ENCODE data around the gene SUSD4. TPM values are rescaled to one million over a fixed set of nuclear protein-coding genes. Genes with fewer than 3 reads are reported as not detected.

SUSD4 gene
- total RNA-seq, 1 experiment from 2014 or later, result 4.6 TPM

DNA sequence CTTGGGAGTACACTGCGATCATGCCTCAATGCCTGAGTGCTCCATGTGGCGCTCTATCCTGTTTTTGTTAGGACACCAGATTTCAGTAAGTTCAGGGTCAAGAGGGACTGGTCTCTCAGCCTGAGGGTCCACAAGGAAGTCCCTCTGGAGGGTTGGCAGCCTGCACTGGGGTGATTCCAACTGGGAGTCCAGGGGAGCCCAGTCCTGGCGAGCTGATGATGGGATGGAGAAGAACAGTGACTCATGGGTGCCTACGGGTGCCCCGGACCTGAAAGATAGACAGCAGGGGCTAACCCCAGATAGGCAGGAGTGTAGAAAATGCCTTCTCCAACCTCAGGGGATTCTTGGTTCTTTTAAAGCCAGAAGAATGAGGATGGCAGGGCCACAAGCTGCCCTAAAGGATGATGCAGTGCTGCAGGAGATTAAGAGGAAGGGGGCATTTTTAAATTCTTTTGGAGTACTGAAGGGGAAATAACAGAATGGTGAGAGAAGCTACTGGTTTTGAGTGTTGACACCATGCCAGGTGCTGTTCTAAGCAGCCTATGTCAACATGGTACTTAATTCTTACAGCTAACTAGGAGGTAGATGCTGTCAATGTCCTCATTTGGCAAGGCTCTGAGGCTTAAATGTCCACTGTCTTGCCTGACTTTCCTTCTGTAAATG is 152.5 kb downstream of the SUSD4 start:
- DNase-seq (ENCODE audit: low read depth), result no peak

DNA sequence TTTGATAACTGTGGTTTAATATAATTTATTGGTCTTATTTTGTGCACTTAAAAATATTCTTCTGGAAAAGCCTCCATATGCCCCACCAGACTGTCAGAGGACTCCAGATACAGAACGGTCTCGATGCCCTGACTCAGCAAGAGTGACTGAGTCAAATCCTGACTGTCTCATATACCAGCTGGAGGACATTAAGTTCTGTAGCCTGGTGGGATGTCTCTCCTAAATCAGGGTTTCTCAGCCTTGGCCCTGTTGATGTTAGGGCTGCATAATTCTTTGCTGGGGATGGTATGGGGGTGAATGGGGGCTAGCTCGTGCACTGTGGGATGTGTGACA is 153.2 kb downstream of the SUSD4 start:
- no peak for DNase-seq (ENCODE audit: low read depth)

DNA sequence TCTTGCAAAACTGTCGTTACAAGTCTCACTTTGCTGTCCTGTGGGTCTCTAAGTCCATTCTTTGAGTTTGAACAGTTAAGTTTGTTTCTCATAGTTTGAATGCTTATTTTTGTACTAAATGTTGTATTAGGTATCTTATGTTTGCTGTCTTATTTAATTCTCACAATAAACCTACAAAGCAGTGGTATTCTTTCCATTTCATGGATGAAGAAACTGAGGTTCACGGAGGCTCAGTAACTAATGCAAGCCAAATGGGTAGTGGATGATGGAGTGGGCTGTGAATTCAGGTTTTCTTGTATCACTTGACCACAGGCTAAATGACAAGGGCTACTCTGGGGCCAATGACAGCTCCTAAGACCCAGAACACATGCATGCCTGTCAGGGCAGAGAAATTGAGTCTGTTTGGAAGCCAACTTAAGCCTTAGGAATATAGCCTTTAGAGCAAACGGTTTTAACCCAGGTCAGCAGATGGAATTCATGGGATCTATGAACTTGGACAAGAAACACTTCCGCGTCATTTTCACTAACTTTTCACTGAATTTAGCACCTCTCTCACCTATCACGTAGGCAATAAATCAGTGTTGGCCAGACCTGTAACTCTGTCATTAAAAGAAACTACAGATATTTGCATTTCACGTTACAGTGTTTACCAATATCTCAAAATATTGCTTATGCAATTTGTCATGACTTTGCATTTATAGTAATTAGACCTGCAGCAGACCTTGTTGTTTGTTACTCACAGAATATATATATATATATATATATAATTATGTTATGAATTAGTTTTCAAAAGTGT is 153.8 kb downstream of the SUSD4 start:
- no peak for DNase-seq (ENCODE audit: low read depth)

DNA sequence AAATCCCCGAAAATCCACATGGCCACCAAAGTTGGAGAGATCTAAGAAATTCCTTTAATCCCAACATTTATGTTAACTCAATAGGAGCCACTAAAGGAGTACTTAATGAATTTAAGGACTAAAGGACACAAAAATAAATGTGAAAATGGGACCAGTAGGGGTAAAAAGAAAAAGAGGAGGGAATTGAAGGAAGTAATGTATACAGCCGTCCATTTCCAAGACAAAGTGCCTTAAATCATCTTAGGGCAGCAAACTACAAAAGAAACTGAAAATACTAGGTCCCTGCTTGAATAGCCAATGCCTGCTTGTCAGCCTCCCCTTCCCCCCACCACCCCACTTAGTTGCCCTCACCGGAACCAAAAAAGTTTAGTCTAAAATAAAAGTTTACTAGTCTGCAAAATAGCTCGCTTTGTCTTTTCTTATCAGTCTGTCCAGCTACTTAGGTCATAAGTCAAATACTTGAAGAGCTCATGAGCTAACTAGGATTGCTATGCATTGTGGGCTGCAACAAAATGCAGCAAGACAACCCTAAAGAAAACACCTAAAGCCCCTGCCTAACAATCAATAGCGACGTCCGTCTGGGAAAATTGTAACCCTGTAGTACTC is 154.6 kb downstream of the SUSD4 start:
- no peak for DNase-seq (ENCODE audit: low read depth)

DNA sequence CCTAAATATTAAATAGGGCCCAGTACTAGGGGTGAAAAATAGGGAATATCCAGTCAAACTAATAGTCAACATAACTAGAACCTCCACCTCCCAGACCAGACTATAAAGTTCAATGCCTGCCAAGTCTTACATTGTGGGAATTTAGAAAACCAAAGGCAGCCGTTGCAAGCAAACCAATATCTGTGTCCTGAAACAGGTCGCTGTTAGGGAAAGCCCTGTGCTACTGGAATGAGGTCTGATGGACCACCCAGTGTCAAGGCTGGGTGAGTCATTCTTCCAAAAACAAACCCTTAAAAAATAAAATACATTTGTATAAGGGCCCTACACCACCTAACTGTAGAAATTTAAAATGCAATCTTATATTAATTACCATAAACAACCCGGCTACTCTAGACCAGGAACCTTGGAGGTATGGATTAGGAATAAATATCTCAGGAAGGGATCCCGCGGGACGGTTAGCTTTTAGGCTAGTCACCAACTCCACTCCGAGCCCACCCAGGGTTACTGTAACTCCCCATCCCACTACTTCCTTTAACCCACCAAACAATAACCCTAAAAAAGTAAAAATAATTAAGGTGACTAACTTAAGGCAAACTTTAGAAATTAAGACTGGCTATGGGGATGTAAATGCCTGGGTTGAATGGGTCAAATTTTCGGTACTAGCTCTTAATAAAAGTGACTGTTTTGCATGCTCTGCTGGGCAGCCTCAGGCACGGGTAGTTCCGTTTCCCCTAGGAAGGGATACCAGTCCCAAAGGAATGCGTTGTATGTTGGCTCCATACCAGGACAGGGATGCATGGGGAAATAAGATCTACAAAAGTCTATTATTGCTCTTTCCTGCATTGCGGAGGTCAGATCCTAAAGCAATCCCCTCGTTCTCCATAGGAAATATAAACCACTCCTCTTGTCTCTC is 155.6 kb downstream of the SUSD4 start:
- DNase-seq (ENCODE audit: low read depth), result peak; percentile 30

DNA sequence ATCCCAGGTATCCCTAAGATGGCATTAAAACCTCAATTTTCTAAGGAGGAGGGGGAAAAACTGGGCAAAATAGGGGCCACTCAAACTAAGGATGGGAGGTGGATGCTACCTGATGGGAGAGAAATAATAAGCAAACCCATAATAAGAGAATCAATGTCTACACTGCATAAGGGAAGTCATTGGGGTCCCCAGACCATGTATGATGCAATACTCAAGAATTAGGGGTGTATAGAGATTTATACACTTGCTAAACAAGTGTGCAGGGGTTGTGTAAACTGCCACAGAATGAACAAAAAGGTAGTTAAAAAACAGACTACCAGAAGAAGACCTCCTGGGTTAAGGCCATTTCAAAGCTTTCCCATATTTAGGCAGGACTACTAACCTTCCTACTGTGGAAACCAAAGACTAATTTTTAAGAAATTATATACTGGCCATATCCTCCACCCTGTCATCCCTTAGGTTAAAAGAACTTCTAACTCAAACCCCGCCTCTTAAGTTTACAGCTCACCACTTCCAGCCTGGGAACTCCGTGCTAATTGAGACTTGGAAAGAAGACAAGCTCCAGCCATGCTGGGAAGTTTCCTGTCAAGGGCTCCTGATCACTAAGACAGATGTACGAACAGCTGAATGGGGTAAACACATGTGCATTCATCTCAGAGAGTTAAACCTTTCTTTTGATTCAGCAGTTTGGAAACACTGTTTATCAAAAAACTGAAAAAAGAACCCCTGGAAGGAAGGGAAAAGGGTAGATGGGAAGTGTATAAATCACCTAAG is 156.5 kb downstream of the SUSD4 start:
- DNase-seq (ENCODE audit: low read depth), result peak; percentile 35

DNA sequence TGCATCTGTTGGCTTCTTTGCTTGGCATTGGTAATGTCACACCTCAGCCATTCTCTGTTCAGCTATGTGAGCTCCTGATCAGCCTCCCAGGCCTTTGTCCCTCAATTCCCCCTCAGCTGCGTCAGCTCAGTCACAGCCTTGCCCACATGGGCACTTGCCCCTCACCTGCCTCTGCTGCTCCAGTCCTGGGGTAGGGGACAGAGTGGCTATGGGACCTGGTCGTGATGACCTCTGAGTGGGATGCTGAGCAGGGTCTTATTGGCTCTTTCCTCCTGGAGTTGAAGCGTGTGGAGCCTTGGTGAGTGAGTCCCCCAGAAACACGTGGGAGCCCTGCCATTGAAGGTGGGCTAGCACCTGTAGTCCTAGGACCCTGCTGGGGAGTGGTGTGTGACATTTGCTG is 159.6 kb downstream of the SUSD4 start:
- DNase-seq (ENCODE audit: low read depth), result no peak

DNA sequence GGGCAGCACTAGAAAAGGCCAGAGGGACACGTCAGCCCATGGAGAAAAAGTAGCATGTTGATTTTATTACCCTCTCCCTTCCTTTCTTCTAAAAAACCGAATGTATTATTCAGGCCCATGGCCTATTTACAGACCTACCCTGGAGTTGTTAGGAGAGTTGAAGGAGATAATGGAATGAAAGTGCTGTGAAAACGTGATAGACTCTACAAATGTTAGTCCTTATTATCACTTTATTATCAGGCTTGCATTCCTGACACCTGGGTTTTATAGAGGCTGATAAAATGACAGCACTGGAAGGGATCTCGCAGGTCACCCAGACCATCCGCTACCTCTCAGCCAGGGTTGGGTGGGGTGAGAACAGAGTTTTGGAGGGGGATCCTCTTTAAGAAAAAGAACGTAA is 160.3 kb downstream of the SUSD4 start:
- no peak for DNase-seq (ENCODE audit: low read depth)

DNA sequence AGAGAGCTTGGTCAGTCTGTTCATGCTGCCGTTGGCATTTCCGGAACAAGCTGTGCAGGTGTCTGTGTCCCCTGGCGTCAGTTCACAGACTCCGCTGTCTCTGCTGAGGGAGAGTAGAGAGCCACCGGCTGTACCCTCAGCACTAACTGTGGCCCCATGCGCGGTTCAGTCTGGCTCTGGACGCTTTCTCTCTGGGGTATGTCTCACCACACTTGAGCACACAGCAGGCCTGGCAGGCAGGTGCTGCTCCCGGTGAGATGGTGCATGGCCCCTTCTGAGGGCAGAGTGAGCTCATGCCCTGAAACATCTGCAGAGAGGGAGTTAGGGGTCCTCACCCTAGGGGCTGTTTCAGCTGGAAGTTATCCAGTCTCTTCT is 161.0 kb downstream of the SUSD4 start:
- no peak for DNase-seq (ENCODE audit: low read depth)

DNA sequence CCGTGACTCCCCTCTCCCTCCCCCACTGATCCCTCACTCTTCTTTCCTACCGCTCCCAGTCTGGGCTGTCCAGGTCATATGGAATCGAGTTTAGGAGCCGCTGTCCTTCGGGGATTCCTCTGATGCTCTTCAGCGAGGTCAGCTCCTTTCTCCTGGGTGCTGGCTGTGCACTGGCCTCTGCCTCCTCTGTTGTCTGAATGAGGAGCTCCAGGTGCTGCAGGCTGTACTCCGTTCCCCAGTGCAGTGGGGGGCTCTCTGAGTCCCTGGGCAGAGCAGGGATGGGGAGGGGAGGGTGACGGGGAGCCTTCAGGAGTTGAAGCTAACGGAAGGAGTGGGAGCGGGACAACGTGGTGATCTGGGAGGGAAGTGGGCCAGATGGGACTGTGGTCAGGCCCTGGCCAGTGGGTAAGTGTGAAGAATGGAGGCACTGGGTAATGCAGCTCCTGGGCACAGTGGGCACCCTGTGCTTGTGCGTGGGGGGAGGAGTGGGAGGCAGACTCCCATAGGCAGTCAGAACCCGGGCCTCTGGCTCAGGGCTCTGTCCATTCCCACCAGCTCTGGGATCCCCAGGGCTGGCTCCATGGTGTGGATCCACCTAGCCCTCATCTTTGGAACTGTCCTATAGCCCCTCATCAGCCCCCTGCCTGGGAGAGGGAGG is 161.5 kb downstream of the SUSD4 start:
- DNase-seq (ENCODE audit: low read depth), result no peak

DNA sequence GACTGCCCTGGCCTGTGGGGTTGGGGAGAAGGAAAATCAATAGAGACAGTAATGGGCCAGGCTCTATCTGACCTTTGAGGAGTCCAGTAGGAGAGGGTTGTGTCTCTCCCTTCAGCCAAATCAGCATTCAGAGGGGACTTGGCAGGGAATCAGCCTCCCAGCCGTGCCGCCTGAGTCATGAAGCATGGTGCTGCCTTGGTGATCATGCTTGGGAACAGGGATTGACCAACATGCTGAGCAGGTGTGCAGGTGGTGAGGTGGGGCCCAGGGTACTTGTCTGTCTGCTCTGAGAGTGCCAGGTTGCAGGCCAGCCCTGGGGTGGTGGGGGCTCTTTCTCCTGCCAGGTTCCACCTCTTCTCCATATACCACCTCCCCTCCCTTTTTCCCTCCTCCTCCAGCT is 162.0 kb downstream of the SUSD4 start:
- no peak for DNase-seq (ENCODE audit: low read depth)

DNA sequence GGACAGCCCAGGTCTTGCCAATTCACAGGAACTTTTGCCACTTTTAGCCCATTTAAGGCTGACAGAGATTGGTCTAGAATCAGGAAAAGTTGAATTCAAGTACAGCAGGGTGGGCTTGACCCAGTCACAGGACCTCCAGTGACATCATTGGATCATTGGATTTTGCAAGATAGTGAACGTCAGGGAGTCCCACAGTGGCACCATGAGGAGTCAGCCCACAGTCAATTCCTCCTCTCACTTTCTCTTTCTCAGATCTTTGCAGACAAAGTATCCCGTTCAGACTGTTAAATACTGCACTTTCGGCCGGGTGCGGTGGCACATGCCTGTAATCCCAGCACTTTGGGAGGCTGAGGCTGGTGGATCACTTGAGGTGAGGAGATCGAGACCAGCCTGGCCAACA is 163.1 kb downstream of the SUSD4 start:
- DNase-seq (ENCODE audit: low read depth), result no peak

DNA sequence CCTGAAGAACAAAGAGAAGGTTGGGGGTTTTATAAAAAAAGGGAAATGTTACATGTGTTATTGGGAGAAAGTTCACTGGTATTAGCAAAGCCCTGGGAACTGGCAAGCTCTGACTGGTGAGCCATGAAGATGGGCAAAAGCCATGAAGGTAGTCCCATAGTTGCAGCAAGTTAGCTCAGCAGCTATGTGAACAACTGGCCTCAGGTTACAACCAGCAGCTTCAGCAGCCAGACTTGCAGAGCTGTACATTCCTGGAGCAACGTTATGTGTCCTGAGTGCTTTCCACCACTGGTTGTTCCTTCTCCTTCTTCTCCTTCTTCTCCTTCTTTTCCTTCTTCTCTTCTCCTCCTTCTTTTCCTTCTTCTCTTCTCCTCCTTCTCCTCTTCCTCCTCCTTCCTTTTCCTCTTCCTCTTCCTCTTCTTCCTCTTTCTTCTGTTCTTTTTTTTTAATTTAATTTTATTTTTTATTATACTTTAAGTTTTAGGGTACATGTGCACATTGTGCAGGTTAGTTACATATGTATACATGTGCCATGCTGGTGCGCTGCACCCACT is 164.8 kb downstream of the SUSD4 start:
- peak; percentile 6 for DNase-seq (ENCODE audit: low read depth)

DNA sequence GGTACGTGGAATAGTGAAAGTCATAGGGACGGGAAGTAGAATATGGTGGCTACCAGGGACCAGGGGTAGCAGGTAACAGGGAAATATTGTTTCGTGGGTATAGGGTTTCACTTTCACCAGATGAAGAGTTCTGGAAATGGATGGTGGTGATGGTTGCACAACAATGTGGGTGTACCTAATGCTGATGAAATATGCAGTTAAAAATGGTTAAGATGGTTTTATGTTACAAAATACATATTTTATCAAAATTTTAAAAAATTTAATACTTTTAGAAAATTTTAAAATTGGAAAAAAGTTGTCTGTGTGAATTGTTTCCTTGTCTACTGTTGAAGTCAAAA is 165.4 kb downstream of the SUSD4 start:
- no peak for DNase-seq (ENCODE audit: low read depth)

DNA sequence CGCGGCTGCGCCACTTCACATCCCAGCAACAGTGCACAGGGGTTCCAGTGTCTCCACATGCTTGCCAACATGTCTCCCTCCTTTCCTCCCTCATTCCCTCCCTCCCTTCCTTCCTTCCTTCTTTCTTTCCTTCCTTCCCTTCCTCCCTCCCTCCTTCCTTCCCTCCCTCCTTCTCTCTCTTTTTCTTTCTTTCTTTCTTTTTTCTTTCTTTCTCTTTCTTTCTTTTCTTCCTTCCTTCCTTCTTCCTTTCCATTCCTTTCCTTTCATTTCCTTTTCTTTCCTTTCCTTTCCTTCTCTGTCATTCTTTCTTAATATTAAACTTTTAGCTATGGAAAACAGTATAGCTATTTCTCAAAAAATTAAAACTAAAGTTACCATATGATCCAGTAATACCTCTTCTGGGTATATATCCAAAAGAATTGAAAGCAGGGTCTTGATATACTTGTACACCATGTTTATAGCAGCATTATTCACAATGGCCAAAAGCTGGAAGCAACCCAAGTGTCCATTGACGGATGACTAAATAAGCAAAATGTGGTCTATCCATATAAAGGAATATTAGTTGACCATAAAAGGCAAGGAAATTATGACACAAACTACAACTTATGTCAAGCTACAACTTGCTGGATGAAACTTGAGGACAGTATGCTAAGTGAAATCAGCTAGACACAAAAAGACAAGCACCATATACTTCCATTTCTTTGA is 165.9 kb downstream of the SUSD4 start:
- peak; percentile 12 for DNase-seq (ENCODE audit: low read depth)

DNA sequence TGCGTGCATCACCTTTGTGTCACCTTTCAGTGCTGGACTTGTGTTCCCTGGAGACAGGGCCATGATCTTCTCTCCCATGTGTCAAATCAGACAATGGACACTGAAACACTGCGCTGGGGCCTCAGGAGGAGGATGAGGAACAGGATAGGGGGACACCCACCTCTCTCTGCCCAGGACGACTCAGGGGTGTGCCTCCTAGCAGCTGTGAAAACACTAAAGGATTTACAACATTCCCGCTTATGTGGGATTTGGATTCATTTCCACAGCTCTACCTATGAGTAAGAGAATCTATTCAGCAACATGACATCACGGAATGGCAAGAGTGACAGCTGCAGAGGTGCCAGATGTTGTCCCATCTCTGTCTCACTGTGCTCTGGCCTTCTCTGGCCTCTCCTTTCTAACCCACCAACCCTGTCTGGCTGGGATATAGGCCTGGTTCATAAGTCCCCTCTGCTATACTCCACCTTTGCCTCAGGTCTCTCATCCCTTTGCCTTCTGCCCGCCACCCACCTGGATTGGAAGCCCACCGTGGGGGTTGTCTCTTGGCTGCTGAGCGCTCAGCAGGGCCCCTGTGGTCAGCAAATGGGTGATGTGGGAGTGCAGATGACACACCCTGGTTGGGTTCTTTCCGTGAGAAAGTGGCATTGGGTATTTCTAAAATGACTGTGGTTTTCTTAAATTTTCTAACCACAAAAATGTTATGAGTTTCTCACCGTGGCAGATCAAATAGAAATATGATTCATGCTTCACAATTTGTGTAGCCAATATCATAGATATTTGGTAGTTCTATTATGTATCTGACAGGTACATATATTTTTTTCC is 173.9 kb downstream of the SUSD4 start:
- DNase-seq (ENCODE audit: low read depth), result peak; percentile 81

DNA sequence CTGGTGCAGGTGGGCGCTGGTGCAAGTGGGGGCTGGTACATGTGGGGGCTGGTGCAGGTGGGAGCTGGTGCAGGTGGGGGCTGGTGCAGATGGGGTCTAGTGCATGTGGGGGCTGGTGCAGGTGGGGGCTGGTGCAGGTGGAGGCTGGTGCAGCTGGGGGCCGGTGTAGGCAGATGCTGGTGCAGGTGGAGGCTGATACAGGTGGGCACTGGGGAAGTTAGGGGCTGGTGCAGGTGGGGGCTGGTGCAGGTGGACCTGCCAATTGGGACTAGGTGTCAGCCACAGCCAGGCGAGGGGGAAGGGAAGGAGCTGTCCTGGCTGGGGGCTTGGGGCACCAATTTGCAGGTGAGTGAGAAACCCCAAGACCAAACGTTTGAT is 174.5 kb downstream of the SUSD4 start:
- no peak for DNase-seq (ENCODE audit: low read depth)

DNA sequence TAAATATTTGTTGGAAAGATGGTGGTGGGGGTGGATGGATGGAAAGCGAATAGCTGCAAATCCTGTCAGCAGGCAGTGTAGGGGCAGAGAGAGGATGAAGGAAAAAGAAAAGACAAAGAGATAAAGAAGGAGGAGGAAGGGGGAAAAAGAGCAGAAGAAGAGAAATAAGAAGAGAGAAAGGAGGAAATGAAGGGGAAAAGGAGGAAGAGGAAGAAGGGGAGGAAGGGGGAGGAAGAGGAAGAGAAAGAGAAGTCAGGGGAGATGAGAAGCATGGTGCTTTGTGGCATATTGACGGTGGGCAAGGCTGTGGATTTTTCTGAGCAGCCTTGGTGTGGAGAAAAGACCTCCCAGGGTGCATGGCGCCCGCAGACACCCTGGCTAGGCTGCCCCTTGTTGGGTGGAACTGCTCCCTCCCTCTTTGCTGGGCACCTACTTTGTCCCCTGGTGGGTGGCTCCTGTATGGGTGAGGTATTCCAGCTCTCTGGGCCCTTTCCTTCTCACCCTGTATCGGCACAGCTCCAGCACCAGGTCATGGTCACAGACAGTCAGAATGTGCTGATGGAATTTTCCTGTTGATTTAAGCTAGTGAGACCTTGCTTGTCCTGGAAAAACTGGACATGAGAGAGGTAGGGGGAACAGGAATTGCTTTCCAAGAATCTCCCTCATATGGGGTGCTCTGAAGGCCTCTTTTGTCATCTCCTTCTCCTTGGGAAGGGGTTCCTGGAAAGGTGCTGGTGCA is 175.2 kb downstream of the SUSD4 start:
- no peak for DNase-seq (ENCODE audit: low read depth)

DNA sequence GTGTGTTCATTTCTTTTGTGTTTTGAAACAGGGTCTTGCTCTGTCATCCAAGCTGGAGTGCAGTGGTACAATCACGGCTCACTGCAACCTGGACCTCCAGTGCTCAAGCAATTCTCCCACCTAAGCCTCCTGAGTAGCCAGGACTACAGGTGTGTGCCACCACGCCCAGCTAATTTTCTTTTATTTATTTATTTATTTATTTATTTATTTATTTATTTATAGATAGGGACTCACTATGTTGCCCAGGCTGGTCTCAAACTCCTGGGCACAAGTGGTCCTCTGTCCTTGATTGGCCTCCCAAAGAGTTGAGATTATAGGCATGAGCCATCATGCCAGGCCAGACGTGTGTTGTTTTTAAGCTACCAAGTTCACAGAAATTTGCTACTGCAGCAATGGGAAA is 177.2 kb downstream of the SUSD4 start:
- DNase-seq (ENCODE audit: low read depth), result no peak
